ENCODE data around the gene TEKT2. TPM values are rescaled to one million over a fixed set of nuclear protein-coding genes. Genes with fewer than 3 reads are reported as not detected.

TEKT2 gene
- polyA plus RNA-seq, 3 donors = 10.0 to 11.2 (median 10.3) TPM

- DNase-seq (ENCODE audit: low read depth in 3 of 3, low spot score in 2 of 3) = no peak
Measured at GRCh38 chr1:36101546-36101945, 17.7 kb downstream of the TEKT2 start.

DNA sequence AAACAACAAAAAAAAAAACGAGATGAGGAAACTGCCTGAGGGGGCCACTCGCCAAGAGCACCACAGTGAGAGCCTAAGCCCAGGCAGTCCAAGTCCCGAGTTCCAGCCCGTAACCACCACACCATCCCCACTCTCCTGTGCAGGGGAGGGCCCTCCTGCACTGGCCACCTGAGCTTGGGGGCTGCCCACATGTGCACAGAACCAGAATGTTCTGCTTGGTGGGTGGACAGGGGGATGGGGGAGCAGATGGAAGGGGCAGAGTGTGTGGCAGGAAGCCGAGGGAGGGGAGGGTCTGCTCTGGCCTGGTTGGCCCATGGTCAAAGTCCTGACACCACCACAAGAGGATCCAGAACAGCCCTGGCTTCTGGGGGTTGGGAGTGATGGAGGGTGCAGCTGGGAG, 22.4 kb downstream of the TEKT2 start:
- DNase-seq (ENCODE audit: low read depth in 3 of 3, low spot score in 2 of 3) = no peak

- DNase-seq (ENCODE audit: low read depth in 3 of 3, low spot score in 2 of 3) = no peak
Measured at GRCh38 chr1:36107394-36107793, 23.5 kb downstream of the TEKT2 start.

- no peak for DNase-seq (ENCODE audit: low read depth in 3 of 3, low spot score in 2 of 3)
Measured at GRCh38 chr1:36108314-36108713, 24.4 kb downstream of the TEKT2 start.

GRCh38 chr1:36109041-36109679, 25.3 kb downstream of the TEKT2 start:
- no peak for DNase-seq (ENCODE audit: low read depth in 3 of 3, low spot score in 2 of 3)

GRCh38 chr1:36111151-36111550, 27.3 kb downstream of the TEKT2 start:
- DNase-seq (ENCODE audit: low read depth in 3 of 3, low spot score in 2 of 3) = no peak

DNA sequence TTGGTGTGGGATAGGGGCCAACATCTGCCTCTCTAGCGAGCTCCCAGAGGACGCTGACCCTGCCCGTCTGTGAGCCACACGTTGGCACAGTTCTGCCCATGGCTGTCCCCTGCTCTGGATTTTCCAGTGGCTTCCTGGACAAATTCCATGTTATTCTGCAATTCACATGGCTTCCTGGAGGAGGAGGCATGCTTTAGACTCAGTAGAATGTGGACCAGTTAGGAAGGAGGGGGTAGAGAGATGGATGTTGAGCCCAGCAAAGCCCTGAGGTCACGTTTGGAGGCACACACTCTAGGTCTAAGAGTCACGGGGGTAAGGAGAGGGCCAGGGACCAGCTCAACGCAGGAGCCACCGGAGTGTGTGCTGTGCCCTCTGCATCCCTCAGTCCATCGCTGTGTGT, 28.9 kb downstream of the TEKT2 start:
- DNase-seq (ENCODE audit: low read depth in 3 of 3, low spot score in 2 of 3) = no peak

- no peak for DNase-seq (ENCODE audit: low read depth in 3 of 3, low spot score in 2 of 3)
Measured at GRCh38 chr1:36114371-36114770, 30.5 kb downstream of the TEKT2 start.

GRCh38 chr1:36115200-36115669, 31.3 kb downstream of the TEKT2 start:
- DNase-seq (ENCODE audit: low read depth in 3 of 3, low spot score in 2 of 3) = no peak

DNA sequence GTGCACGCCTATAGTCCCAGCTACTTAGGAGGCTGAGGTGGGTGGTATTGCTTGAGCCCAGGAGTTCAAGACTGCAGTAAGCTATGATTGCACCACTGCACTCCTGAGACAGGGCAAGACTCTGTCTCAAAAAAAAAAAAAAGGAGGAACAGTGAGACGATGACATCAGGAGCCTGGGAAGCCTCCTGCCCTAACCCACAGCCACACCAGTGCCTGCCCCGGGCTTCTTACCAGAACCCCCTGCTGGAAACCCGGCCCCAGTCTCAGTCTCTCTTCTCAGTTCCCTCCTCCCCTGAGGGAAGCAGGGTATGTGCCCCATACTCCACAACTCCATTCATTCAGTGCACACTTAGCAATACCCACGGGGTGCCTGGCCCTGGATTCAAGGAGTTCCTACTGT, 32.0 kb downstream of the TEKT2 start:
- DNase-seq (ENCODE audit: low read depth in 3 of 3, low spot score in 2 of 3) = no peak

GRCh38 chr1:36116901-36117300, 33.0 kb downstream of the TEKT2 start:
- no peak for DNase-seq (ENCODE audit: low read depth in 3 of 3, low spot score in 2 of 3)

GRCh38 chr1:36118447-36119204, 34.7 kb downstream of the TEKT2 start:
- no peak for DNase-seq (ENCODE audit: low read depth in 3 of 3, low spot score in 2 of 3)

- no peak for DNase-seq (ENCODE audit: low read depth in 3 of 3, low spot score in 2 of 3)
Measured at GRCh38 chr1:36119456-36119855, 35.6 kb downstream of the TEKT2 start.

DNA sequence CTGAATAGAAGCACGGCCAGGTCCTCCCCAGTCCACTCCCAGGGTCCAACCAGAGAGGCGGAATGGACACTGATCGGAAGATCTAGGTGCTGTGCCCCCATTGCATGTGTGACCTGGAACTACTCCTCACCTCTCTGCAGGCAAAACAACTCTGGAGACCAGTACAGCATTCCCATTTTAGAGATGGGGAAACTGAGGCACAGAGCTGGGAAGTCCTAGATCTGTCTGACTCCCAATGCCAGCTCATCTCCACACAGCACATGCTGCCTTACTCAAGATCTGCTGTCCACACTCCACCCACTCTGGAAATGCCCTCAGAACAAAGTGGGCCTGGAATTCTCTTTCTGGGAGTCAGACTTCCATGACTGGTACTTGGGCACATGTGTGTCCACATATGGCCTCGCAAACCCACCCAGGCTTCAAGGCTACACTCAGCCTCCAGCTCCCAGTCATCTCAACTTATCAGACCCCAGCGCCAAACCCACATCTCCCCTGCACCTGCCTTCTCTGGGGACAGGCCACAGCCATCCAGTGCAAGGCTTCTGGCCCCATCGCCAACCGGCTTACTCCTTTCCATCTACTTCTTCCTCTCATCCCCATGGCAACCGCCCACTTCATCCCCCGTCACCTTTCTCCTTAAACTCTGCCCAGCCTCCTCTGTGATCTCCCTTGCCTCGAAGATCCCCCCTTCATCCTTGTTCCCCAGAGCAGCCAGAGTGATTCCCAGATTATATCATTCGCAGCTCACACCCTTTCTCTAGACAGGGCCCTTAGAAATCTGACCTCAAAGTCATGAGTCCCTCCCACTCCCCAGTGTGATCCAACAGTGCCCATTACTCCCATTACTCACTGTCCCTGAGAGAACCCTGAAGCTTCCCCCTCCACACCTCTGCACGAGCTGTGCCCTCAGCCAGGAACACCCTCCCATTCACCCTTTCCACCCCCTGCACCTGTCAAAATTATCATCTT, 38.5 kb downstream of the TEKT2 start:
- DNase-seq (ENCODE audit: low read depth in 3 of 3, low spot score in 2 of 3) = no peak

DNA sequence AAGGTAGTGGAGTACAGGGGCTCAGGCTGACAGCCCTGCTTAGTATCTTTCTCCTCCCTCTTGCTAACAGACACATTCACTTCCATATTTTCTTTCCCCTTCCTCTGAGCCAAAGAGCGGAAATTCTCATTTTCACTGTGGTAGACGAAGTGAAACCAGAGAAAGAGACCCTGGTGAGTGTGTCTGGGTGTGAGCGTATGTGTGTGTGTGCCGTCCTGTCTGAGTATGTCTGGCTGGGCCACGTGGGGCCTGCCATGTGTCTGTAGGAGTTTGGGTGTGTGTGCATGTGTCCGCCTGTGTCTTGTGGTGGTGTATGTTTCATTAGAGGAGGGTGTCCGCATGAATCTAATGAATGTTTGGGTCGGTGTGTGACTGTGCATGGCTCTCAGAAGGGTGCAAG, 39.5 kb downstream of the TEKT2 start:
- no peak for DNase-seq (ENCODE audit: low read depth in 3 of 3, low spot score in 2 of 3)

- DNase-seq (ENCODE audit: low read depth in 3 of 3, low spot score in 2 of 3) = no peak
Measured at GRCh38 chr1:36124404-36125128, 40.7 kb downstream of the TEKT2 start.

- no peak for DNase-seq (ENCODE audit: low read depth in 3 of 3, low spot score in 2 of 3)
Measured at GRCh38 chr1:36125129-36125991, 41.5 kb downstream of the TEKT2 start, which contains the start of gene COL8A2. Gene COL8A2 (minus strand): TSS chr1:36125222. CDS start chr1:36100242, 24,980 bp downstream.

DNA sequence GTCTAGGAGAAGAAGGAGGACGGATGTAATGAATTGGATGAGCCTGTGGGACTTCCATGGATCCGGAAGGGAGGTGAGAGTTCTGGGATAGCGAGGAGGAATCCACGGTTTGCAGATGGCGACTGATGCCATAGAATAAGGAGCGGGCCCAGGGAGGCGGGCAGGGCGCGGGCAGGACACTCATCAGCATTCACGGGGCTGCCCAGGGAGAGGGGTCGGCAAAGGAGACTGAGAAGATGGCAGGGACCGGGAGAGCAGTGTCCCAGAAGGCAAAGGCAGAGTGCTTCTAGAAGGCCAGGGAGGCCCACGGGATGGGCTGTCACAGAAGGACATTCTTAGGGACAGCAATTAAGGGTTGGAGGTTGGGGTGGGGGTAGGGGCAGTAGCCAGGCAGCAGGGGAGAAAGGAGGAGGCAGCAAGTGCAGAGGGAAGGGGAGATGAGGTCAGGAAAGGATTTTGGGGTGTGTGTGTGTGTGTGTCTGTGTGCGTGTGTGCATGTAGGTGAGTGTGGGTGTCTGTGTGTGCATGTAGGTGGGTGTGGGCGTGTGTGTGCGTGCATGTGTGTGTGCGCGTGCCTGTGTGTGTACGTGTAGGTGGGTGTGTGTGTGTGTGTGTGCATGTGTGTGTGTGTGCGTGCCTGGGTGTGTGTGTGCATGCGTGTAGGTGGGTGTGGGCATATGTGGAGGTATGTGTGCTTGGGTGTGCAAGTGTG, 42.3 kb downstream of the TEKT2 start:
- DNase-seq (ENCODE audit: low read depth in 3 of 3, low spot score in 2 of 3) = no peak
